Dedifferentiated amniotic fluid mesenchymal stem cell (primary cell): ENCODE measurements around the gene PRDM15.

Experiments
- DNase-seq: peaks from one replicate; pipeline ENCODE4 v3.0.0-alpha.2; 2016; ENCODE audit errors: extremely low spot score

Gene PRDM15

DNA sequence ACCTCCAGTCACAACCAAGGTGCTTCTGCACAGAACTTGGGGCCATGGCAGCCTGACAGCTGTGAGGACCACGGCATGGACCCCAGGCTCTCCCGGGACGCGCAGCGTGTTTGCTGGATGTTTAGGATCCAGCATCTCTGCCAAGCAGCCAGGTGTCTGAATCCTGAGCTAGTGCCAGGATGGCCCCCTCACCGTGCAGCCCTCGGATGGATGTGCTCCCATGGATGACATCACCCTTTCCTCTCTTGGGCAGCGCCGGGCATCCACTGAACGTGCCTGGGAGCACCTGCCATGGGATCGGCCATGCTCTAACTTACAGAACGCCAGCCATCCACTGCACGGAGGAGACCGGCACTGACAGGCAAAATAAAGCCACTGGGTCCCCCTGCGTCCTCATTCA lies 53.9 kb downstream of the PRDM15 start:
- no peak for DNase-seq

DNA sequence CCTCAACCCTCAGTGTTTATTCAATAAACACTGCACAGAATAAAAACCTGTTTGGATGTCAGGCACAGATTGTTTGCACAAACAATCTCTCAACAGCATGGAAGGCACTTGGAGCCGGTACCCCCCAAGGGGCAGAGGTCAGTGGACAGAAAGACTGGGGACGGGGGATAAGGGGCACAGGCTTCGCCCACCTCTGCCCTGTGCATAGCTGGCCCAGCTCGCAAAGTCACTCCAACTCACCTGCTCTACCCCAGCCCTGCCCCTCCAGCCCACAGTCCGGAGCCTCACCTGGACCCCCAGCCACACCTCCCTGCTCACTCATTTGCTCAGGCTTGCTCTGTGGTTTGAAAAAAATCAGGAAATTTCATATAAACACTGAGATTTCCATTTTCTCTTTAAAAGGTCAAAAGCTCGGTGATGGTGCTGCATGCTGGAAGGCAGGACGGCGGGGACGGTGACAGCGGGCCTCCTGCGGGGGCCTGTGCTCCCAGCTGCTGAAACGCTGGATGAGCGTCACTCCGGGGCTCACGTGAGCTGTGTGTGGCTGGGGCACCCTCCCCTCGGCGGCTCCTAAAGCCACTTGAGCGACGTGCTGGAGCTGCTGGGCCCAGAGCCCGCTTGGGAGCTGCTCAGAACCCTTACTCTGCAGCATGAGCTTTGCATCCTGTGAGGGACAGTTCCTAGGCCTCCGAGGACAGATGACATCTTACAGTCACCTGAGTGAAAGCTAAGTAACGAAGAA lies 54.5 kb downstream of the PRDM15 start:
- no peak for DNase-seq

DNA sequence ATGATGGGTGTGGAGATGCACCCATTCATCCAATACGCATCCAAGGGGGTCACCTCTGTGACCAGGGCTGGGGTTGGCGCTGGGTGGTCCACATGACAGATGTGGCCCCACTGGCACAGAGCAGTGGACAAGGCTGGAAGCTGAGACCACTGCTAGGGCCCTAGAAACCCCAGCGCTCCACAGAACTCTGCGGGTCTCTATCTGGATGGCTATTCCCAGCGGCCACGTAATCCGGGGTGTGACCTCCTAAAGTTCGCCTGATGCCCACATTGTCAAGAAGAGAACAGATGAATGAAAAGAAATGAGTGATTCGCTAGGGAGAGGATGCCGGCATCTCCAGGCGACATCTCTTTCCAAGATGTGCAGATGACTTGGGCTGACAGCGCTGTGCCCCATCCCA lies 55.2 kb downstream of the PRDM15 start:
- no peak for DNase-seq

DNA sequence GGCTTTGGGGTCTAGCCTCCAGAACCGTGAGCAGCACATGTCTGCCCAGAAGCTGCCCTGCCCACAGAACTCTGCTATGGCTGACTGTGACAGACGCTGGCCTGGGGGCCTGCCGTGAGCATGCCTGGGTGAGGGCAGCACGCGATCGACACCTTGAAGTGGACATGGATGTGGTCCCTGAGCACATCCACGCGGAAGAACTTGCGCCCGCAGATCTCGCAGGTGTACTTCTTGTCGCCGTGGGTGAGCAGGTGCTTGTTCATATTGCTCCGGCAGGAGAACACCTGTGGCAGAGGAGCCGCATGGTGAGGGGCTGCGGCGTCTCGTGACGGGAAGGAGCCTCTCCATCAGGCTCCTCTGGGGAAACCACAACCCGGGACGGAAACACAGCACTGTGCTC lies 56.0 kb downstream of the PRDM15 start:
- DNase-seq: no peak

DNA sequence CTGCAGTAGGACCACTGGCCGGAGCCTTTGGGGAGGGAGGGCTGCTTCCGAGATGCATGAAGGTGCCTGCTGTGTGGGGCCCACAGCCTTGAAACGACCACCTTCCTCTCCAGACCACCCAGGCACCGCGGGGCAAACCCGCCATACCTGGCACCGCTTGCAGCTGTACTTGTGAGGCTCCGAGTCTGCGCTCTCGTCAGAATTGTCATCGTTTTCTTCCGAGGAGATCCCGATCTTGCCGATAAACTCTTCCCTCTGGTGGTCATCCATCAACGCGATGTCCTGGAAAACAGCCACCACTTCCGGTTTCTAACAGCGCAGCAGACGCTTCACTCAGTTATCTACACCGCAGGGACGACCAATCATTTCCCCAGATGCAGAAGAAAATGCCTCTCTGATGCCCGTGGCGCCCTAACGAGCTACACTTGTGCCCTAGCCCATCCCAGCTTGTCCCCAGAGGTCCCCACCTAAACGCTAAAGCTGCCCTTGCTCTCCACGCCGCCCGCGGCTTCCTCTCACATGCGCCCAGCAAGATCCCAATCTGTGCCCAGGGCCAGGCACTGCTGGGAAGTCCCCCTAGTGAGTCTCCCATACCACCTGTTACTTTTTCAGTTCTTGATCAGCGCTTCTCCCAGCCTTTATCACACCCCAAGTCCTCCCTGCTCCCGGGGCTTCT lies 57.2 kb downstream of the PRDM15 start:
- no peak for DNase-seq

DNA sequence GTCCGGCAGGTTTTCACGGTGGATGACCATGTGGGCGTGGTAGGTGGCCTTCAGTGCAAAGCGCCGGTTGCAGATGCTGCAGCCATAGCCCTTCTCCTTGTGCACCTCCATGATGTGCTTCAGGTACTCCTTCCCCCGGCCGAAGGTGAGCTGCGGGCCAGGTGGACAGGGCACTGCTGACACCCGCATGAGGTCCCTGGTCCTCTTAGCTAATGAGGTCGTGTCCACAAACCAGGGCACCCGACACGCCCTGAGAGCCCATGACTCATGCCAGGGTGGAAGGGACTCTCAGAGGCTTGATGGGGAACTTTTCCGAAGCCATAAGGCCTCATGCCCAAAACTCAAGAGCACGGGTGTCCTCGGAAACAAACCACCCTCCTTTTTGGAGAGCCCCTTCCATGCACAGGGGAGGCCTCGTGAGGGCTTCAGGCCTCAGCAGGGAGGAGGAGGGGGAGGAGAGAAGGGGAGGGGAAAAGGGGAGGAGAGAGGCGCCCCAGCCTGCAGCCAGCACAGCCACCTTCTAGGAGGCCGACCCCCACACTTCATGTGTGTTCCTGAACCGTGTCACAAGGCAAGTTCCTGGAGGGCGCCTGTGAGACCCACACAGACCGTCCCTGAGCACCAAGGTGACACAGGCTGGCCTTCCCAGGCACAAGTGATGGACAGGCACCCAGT lies 57.9 kb downstream of the PRDM15 start:
- no peak for DNase-seq

DNA sequence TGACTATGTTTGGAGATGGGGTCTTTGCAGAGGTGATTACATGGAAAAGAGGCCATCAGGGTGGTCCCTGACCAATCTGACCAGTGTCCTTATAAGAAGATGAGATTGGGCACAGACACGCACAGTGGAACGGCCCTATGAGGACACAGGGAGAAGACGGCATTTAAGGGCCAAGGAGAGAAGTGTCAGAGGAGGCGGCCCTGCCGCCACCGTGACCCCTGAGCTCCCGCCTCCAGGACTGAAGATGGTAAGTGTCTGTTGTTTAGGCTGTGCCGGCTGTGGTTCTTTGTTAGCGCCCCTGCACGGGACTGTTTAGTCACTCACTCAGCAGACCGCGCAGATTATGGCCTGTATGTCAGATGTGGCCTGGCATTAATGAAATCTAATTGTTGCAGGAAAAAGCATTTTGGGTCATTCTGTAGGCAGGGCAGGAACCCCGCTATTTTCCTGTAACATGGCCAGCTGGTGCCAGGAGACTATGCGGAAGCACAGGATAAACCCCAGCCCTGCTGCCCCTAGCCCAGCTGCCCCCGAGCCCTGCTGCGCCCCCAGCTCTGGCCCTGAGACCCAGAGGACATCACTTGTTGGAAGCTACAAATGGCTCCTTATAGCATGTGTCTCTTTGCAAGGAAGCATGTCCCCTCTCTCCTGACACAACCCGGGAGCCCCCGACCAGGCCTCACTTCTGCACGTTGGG lies 58.6 kb downstream of the PRDM15 start:
- no peak for DNase-seq

DNA sequence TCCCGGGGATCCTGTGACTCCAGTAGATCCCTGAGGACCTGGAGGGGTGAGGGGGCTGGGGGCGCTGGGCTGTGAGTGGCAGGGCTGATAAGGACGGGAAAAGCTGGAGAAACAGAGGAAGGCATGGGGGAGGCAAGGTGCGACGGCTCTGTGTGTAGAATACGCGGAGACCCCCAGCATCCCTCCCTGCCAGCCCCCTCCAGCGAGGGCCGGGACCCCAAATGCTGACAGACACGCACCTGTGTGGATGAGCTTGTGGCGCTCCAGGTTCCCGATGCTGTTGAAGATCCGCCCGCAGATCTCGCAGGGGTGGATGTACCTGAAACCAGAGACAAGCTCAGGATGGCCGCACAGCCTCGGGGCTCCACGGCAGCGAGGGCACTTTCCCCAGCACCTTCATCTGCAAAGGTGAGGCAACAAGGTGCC lies 59.3 kb downstream of the PRDM15 start:
- no peak for DNase-seq

DNA sequence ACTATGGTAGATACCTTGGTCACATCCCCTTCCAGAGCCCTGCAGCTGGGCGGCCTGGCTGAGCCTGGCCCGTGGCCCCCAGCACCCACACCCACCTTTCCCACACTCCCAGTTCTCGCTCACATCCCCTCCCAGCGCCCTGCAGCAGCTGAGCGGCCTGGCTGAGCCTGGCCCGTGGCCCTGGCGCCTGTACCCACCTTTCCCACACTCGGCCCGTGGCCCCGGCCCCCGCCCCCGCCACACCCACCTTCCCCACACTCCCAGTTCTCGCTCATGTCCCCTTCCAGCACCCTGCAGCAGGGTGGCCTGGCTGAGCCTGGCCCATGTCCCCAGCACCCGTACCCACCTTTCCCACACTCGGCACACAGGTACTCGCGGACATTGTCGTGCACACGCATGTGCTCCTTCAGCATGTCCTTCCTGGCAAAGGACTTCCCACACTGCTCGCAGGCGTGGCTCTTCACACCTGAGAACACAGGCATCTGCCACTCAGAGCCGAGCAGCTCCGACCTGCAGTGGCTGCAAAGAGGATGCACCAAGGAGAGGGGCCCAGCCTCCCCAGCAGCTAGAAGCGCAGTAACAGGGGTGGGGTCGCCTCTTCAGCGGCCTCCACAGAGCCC lies 59.8 kb downstream of the PRDM15 start:
- DNase-seq: no peak

DNA sequence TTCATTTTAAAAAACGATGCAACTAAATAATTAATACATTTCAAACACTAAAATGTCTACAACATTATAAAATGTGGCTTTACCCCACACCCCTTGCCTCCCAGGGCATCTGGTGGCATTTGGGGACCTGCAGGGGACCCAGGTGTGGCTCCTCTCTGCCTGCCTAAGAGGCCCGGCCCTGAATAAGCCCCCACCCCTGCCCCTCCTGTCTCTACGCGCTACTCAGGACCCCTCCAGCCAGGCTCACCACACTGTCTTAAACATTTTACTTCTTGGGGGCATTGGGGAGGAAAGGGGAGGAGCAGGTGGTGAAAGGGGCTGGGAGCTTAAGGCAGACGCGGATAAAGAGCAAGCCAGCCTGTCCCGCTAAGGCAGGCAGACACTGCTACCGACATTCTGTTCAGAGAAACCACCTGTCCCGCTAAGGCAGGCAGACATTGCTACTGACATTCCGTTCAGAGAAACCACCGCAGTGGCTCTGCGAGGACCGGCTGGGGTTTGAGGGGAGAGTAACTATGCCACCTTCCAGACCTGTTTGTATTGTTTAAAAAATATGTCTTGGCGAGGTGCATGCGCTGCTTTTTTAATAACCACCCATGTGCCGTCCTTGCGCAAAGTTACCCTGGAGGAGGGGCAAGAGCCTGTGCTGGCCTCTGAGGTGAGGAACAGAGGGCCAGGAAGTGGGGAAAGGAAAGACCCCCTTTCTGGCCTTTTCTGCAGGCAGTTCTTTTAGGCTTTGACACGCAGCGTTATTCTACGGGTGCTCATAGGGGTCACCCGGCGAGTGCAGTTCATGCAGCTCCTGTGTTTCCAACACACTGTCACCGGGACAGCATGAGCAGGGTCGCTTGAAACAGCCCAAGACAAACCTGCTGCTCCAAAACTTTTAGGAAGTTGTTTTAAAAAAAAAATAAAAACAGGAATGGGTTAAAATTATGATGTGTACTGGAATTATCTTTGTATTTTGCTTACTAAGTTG lies 61.0 kb downstream of the PRDM15 start:
- no peak for DNase-seq

DNA sequence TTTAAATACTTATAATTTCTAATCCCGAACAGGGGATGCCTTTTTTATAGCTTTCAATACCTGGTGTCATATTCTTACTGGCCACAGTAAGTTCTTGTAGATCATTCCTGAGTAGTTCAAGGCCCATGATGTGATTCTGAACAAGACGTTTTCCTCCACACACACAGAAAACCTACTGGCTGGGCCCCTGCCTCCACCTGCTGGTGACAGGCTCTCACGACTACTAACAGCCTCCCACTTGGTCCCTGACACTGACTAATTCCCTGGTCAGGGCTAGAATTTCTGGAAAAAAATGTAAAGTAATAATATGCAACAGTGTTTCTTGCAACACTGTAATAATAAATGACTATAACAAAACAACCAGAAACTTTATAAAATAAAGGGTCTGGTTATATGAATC lies 61.9 kb downstream of the PRDM15 start:
- DNase-seq: peak; percentile 81

DNA sequence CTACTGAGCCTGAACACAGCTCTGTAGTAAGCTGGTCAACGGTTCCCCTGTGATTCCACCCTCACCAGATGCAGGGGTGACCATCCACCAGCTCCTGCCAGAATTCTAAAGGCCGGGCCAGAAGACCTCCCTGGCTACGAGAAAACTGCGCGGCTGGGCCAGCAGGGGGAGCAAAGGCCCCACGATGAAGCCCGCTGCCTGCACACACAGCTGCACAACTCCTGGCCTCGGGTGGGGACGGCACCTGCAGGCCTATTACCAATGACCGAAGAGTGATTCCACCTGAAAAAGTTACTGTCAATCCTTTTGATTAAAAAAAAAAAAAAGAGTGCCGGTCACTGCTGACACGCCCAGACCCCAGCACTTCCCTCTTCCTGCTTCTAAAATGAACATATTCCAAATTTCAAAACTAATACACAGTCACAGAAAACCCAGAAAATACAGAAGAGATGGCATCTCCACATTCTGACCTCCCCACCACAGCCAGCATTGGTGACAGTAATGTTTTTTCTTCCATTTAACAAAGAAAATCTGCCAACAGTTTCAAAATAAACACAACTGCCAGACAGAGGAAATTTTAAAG lies 62.5 kb downstream of the PRDM15 start:
- peak; percentile 45 for DNase-seq

DNA sequence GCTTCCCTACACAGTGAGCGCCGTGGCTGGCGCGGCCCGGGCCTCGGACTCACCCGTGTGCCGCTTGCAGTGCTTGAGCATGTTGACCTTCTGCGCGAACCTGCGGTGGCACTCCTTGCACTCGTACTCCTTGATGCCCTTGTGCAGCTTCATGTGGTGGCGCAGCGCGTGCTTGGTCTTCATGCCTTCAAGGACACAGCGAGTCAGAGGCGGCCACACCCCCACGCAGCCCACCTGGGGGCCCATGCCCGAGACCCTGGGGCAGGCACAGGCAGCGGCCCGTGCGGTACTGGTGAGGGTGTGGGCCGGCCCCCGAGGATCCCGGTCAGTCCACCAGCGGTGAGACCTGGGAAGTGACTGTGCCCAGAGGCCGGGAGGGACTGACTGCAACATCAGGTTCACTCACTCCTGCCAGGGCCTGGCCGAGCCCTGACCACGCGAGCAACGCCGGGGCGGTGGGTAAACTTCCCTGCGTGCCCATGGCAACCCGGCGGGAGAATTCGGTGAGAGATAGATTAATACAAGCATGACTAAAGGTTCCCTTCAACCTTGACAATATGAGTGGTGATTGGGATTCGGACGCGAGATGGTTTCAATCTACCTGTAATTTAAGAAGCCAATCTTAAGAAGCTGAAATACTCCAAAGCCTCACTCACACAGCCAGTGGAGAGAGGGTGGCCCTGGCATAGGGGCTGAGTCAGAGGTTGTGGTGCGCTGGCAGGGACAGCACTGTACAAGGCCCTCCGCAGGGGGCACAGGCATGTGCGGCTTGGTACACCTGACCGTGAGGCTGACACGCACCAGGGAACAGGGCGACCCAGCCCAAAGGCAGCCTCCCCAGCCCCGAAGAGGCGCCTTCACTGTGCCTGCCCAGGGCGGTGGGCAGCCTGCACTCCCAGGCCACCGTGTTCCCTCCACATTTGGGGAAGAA lies 63.2 kb downstream of the PRDM15 start:
- no peak for DNase-seq

DNA sequence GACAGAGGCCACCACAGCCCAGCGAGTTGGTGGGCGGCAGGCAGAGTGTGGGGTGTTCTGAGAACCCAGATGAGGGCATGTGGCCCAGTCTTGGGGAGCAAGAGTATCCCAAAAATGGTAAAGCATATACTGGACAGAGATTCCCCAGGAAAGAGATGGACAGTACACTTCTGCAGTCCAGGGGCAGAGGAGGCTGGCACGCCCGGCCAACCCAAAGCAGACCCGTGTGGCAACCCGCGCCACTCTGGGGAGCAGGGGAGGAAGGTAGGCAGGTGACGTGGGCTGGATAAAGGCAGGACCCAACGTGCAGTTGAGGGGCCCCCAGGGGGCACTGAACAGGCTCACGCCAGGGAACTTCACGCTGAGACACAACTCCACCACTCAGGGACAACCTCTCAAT lies 65.9 kb downstream of the PRDM15 start:
- no peak for DNase-seq

DNA sequence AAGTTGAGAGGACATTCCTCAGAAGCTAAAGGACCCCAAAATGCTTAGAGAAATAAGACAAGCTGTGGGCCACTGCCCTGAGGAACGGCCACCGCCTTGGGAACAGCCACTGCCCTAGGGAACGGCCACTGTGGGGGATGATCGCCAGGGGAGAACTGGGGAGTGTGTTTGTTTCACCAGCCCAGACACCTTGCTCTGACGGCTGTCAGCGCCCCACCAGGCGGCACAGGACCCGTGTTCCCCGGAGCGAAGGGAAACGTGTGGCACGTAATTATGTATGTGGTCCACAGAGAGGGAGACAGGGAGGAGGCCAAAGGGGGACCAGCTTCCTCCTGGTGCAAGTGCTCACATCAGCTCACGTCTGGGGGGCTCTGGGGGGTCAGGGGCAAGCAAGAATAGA lies 66.5 kb downstream of the PRDM15 start:
- DNase-seq: no peak

DNA sequence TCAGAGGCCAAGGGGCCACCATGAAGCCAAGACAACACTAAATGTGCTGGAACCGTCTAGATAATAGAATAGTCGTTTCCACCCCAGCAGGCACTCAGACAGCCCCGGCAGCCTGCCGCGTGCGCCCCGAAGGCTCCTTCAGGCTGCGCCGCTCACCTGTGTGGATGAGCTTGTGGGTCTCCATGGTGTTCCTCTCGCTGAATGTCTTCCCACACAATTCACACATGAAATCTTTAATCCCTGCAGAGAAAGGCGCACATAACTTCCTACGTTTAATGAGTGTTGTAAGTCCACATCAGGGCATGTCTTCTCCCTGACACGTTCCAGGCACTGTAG lies 68.6 kb downstream of the PRDM15 start:
- DNase-seq: no peak

DNA sequence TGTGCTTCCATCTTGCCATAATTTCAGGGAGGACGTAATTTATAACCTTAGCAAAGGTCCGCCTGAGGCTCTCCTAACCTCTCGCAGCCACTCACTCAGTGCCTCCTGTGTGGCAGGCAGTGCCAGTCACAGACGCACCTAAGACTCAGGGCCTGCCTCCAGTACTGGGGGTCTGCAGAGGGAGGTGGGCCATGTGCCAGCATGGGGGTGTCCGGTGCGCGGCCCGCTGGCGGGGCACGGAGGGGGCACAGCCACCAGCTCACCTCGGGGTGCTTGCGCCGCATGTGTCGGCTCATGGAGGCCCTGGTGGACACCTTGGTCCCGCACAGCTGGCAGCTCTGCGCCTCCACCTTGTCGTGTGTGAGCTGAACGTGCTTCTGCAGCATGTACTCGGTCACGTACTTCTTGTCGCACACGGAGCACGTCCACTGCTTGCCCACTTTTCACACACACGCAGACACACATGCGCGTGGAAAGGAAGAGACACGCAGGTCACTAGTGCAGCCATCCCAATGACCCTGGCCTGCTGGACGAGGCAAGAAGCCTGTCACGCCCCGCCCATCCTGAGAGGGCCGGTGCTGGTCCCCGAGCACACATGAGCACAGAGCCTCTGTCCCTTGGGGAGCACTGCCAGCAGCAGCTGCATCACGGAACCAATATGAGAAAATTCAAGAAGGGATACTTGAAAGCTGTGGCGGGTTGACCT lies 69.1 kb downstream of the PRDM15 start:
- DNase-seq: no peak

DNA sequence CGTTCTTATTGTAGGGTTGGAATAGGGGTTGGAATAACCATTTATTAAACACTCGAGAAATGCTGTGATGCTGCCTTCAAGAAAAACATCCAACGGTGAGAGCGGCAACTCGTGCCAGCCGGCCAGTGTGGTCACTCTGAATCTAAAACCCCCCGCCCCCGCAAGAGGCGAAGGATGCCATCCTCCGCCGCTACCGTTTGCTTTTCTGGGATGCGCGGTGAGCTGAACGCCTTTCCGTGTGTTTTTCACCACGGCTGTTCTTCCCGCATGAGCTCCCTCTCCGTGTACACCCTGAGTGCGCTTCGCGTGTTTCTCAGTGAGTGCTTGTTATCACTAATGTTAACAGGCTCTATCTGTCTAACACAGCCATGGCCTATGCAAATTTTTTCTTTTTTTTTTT lies 70.3 kb downstream of the PRDM15 start:
- no peak for DNase-seq

DNA sequence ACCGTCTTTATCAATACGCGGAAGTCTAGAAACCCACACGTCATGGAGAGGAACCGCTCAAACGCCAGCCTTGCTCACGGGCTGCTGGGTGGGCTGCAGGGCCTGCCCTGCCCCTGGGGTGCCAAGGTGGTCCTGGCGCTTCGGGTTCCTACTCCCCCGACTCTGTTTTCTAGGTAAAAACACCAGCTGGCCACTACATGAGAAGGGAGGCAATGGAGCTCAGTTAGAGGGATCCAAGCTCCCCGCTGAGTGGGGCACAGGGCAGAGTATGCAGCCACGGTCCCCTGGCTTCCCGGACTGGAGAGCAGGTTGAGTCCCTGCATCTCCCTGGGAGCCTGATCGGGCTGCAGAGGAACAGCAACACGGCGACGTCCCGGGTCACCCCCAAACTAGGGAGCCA lies 71.0 kb downstream of the PRDM15 start:
- DNase-seq: no peak
